H9 (cell line): ENCODE measurements around the gene TMEM178B. TPM values are rescaled to one million over a fixed set of nuclear protein-coding genes. Genes with fewer than 3 reads are reported as not detected.
A peak's percentile ranks its signal among the peaks of the same experiment; 100 is the strongest.

ENCODE experiments used
- DNase-seq: peaks from one replicate; pipeline ENCODE4 v3.0.0-alpha.2; 2017
- H2AFZ ChIP-seq: one replicate; pipeline ENCODE4 v1.6.1; 2013; ENCODE audit warnings: mild to moderate bottlenecking, low read length, control low read depth, moderate library complexity
- H2AK5ac ChIP-seq: 2 replicates; pipeline ENCODE4 v1.6.1; 2013; ENCODE audit warnings: low read length, control low read depth, mixed read lengths; ENCODE audit not compliant: insufficient read length
- H2BK120ac ChIP-seq: one replicate; pipeline ENCODE4 v1.6.1; 2013; ENCODE audit warnings: low read depth, mild to moderate bottlenecking, low read length, control low read depth, inconsistent platforms; ENCODE audit not compliant: poor library complexity, severe bottlenecking
- H2BK12ac ChIP-seq: 2 replicates; pipeline ENCODE4 v1.6.1; 2013; ENCODE audit warnings: low read length, control low read depth, mixed read lengths, low read depth; ENCODE audit not compliant: insufficient read length
- H2BK15ac ChIP-seq: 2 replicates; pipeline ENCODE4 v1.6.1; 2013; ENCODE audit warnings: low read depth, low read length, control low read depth
- H2BK20ac ChIP-seq: one replicate; pipeline ENCODE4 v1.6.1; 2013; ENCODE audit warnings: low read depth, mild to moderate bottlenecking, low read length, control low read depth, inconsistent platforms; ENCODE audit not compliant: poor library complexity, severe bottlenecking
- H2BK5ac ChIP-seq: 2 replicates; pipeline ENCODE4 v1.6.1; 2013; ENCODE audit warnings: low read length, control low read depth, mixed read lengths; ENCODE audit not compliant: insufficient read length
- H3K14ac ChIP-seq: 2 replicates; pipeline ENCODE4 v1.6.1; 2013; ENCODE audit warnings: low read length, control low read depth; ENCODE audit not compliant: insufficient read depth
- H3K18ac ChIP-seq: 2 replicates; pipeline ENCODE4 v1.6.1; 2013; ENCODE audit warnings: low read depth, mild to moderate bottlenecking, mixed read lengths, low read length, control low read depth; ENCODE audit not compliant: insufficient read length
- H3K23ac ChIP-seq: 2 replicates; pipeline ENCODE4 v1.6.1; 2013; ENCODE audit warnings: low read length, control low read depth, mixed read lengths, low read depth; ENCODE audit not compliant: insufficient read length
- H3K23me2 ChIP-seq: 2 replicates; pipeline ENCODE4 v1.6.1; 2013; ENCODE audit warnings: low read depth, mild to moderate bottlenecking, mixed read lengths, low read length, control low read depth; ENCODE audit not compliant: insufficient read length, poor library complexity, severe bottlenecking
- H3K27ac ChIP-seq: 2 replicates; pipeline ENCODE4 v1.5.1; 2013; ENCODE audit warnings: low read length, control low read depth, mixed read lengths, low read depth; ENCODE audit not compliant: insufficient read length
- H3K27me3 ChIP-seq: 2 replicates; pipeline ENCODE4 v1.6.1; 2013; ENCODE audit warnings: low read length, control low read depth, inconsistent platforms; ENCODE audit not compliant: insufficient read depth
- H3K4ac ChIP-seq: 2 replicates; pipeline ENCODE4 v1.6.1; 2013; ENCODE audit warnings: low read depth, mild to moderate bottlenecking, control low read depth, inconsistent platforms, low read length, moderate library complexity
- H3K4me1 ChIP-seq: 2 replicates; pipeline ENCODE4 v1.6.1; 2013; ENCODE audit warnings: low read length, control low read depth, inconsistent platforms; ENCODE audit not compliant: insufficient read depth
- H3K4me2 ChIP-seq: 2 replicates; pipeline ENCODE4 v1.6.1; 2013; ENCODE audit warnings: low read length, control low read depth, mixed read lengths; ENCODE audit not compliant: insufficient read length, insufficient read depth
- H3K56ac ChIP-seq: 2 replicates; pipeline ENCODE4 v1.6.1; 2013; ENCODE audit warnings: low read depth, mild to moderate bottlenecking, mixed read lengths, low read length, control low read depth; ENCODE audit not compliant: insufficient read length
- H3K79me1 ChIP-seq: 2 replicates; pipeline ENCODE4 v1.6.1; 2013; ENCODE audit warnings: low read depth, mild to moderate bottlenecking, moderate library complexity, low read length, control low read depth, inconsistent platforms; ENCODE audit not compliant: insufficient read depth, poor library complexity, severe bottlenecking
- H3K79me2 ChIP-seq: 2 replicates; pipeline ENCODE4 v1.6.1; 2013; ENCODE audit warnings: low read length, control low read depth, inconsistent platforms; ENCODE audit not compliant: insufficient read depth
- H3K9ac ChIP-seq: 2 replicates; pipeline ENCODE4 v1.6.1; 2013; ENCODE audit warnings: low read length, control low read depth, mixed read lengths; ENCODE audit not compliant: insufficient read length; ENCODE audit errors: extremely low read depth
- H3K9me3 ChIP-seq: one replicate; pipeline ENCODE4 v1.6.1; 2013; ENCODE audit warnings: low read depth, low read length, inconsistent platforms; ENCODE audit not compliant: control insufficient read depth
- H3T11ph ChIP-seq: one replicate; pipeline ENCODE4 v1.6.1; 2013; ENCODE audit warnings: mild to moderate bottlenecking, low read length, control low read depth, inconsistent platforms
- H4K20me1 ChIP-seq: one replicate; pipeline ENCODE4 v1.6.1; 2013; ENCODE audit not compliant: control insufficient read depth, insufficient read length, insufficient read depth
- H4K5ac ChIP-seq: 2 replicates; pipeline ENCODE4 v1.6.1; 2013; ENCODE audit warnings: low read depth, mild to moderate bottlenecking, mixed read lengths, low read length, control low read depth; ENCODE audit not compliant: insufficient read length
- H4K8ac ChIP-seq: replicated peaks from 2 replicates; pipeline ENCODE4 v1.6.1; 2013; ENCODE audit warnings: low read length, control low read depth, mixed read lengths, low read depth; ENCODE audit not compliant: insufficient read length
- H4K91ac ChIP-seq: 2 replicates; pipeline ENCODE4 v1.6.1; 2013; ENCODE audit warnings: low read depth, mild to moderate bottlenecking, moderate library complexity, mixed read lengths, low read length, control low read depth; ENCODE audit not compliant: insufficient read length
- H3K27ac Mint-ChIP-seq, 3 experiments: 2 replicates in 2 of 3; 3 replicates in 1 of 3; pipeline ENCODE4 v1.8.0; 2020 to 2021; ENCODE audit warnings: mixed read lengths in 3 of 3, mild to moderate bottlenecking in 1 of 3, moderate library complexity in 1 of 3
- H3K27me3 Mint-ChIP-seq: 2 replicates; pipeline ENCODE4 v1.8.0; 2021; ENCODE audit warnings: low read depth, mild to moderate bottlenecking, moderate library complexity, mixed read lengths
- H3K36me3 Mint-ChIP-seq, 3 experiments: 2 replicates in 2 of 3; 3 replicates in 1 of 3; pipeline ENCODE4 v1.8.0; 2020 to 2021; ENCODE audit warnings: low read depth in 3 of 3, mixed read lengths in 3 of 3; ENCODE audit not compliant: insufficient read depth in 1 of 3
- H3K4me1 Mint-ChIP-seq, 2 experiments: 2 replicates each; pipeline ENCODE4 v1.8.0; 2020; ENCODE audit warnings: mixed read lengths in 2 of 2
- H3K4me3 Mint-ChIP-seq, 2 experiments: 2 replicates in 1 of 2; 3 replicates in 1 of 2; pipeline ENCODE4 v1.8.0; 2020 to 2021; ENCODE audit warnings: mild to moderate bottlenecking in 2 of 2, mixed read lengths in 2 of 2, moderate library complexity in 1 of 2
- H3K9me3 Mint-ChIP-seq, 2 experiments: 2 replicates in 1 of 2; 3 replicates in 1 of 2; pipeline ENCODE4 v1.8.0; 2020; ENCODE audit warnings: mild to moderate bottlenecking in 2 of 2, mixed read lengths in 2 of 2, moderate library complexity in 1 of 2
- CTCF ChIP-seq: fragments of 200-600 bp; sonication (generic); conservative IDR thresholded peaks from 3 replicates; pipeline ENCODE4 v1.8.0; 2021; ENCODE audit warnings: antibody characterized with exemption, mild to moderate bottlenecking
- WGBS: extraction: QIAGEN DNeasy Blood & Tissue Kit; methylation state at CpG from one replicate; pipeline ENCODE4 v1.1.7; 2013; ENCODE audit warnings: missing lambda C conversion rate, low lambda C conversion rate, mixed read lengths; ENCODE audit not compliant: insufficient read length; ENCODE audit errors: extremely low coverage; 5-methylcytosine and 5-hydroxymethylcytosine counted together
- total RNA-seq: library from RNA; stranded (reverse); gene quantifications from 2 replicates; pipeline ENCODE4 v1.2.1, GENCODE V29; 2021

The TMEM178B gene
- total RNA-seq, 1 experiment from 2014 or later: 11.3 TPM

GRCh38 chr7:141275350-141275749 is 201.5 kb downstream of the TMEM178B start:
- H3K27me3 ChIP-seq: no peaks in the 10 kb centered on the region
- H2AK5ac ChIP-seq: no peak overlapping the region
- peak; percentile 60 for TF ChIP-seq CTCF
- H3K4me1 ChIP-seq: no peaks in the 10 kb centered on the region
- no peak overlapping the region for H3K4ac ChIP-seq
- H4K20me1 ChIP-seq: no peaks in the 10 kb centered on the region
- no peak overlapping the region for H3K27ac Mint-ChIP-seq
- no peak overlapping the region for H3K4me3 Mint-ChIP-seq
- no peak overlapping the region for H2BK120ac ChIP-seq
- H3K27me3 Mint-ChIP-seq: no peaks in the 10 kb centered on the region
- no peak overlapping the region for H2BK20ac ChIP-seq
- no peak overlapping the region for H3K27ac ChIP-seq
- H3K9ac ChIP-seq: no peak overlapping the region
- H3K56ac ChIP-seq: no peak overlapping the region
- H3K23me2 ChIP-seq: no peaks in the 10 kb centered on the region
- no peak overlapping the region for H3K4me2 ChIP-seq
- H2BK5ac ChIP-seq: no peak overlapping the region
- H3K4me1 Mint-ChIP-seq: peaks cover 0 to under 1% of the 10 kb centered on the region in 2 experiments; a peak in 2 of 4 replicates
- H2BK12ac ChIP-seq: no peak overlapping the region
- no peaks in the 10 kb centered on the region for H3K9me3 ChIP-seq
- H4K91ac ChIP-seq: no peak overlapping the region
- no peak overlapping the region for H4K8ac ChIP-seq
- H4K5ac ChIP-seq: no peak overlapping the region
- H3K9me3 Mint-ChIP-seq: no peaks in the 10 kb centered on the region
- no peak for DNase-seq
- H2BK15ac ChIP-seq: no peak overlapping the region
- no peak overlapping the region for H3T11ph ChIP-seq
- no CpG with 5 or more reads among the region's 2 CpGs for WGBS
- no peak overlapping the region for H3K23ac ChIP-seq
- H3K18ac ChIP-seq: no peak overlapping the region
- H3K14ac ChIP-seq: no peak overlapping the region
- no peaks in the 10 kb centered on the region for H3K79me2 ChIP-seq
- no peaks in the 10 kb centered on the region for H3K79me1 ChIP-seq
- H2AFZ ChIP-seq: no peak overlapping the region
- no peaks in the 10 kb centered on the region for H3K36me3 Mint-ChIP-seq
